Kidney (tissue), 14 donors: ENCODE data around the gene ADAM10. TPM values are rescaled to one million over a fixed set of nuclear protein-coding genes. Genes with fewer than 3 reads are reported as not detected.

Source experiments
- DNase-seq, 5 donors: peaks; one replicate each; pipeline ENCODE4 v3.0.0-alpha.2; 2013 to 2020
- FAIRE-seq: peaks from 2 replicates; lab custom pipeline; 2012; peaks lifted over from hg19 to GRCh38; lab: Jason Lieb, UNC
- H3K27ac ChIP-seq, 2 donors: one replicate each; pipeline ENCODE4 v1.7.0; 2013; ENCODE audit warnings: low read depth in 2 of 2, low read length in 2 of 2, inconsistent platforms in 1 of 2
- H3K27me3 ChIP-seq: one replicate; pipeline ENCODE4 v1.7.1; 2013; ENCODE audit warnings: low read length, inconsistent platforms; ENCODE audit not compliant: control insufficient read depth, insufficient read depth
- H3K36me3 ChIP-seq, 3 donors: one replicate each; pipeline versions ENCODE4 v1.7.0 to v1.7.1; 2013; ENCODE audit warnings: low read length in 3 of 3, control low read depth in 1 of 3, inconsistent platforms in 1 of 3; ENCODE audit not compliant: insufficient read depth in 3 of 3, control insufficient read depth in 2 of 3
- H3K4me1 ChIP-seq, 3 donors: one replicate each; pipeline versions ENCODE4 v1.7.0 to v1.7.1; 2013; ENCODE audit warnings: low read length in 3 of 3, inconsistent platforms in 1 of 3, low read depth in 1 of 3; ENCODE audit not compliant: control insufficient read depth in 2 of 3, insufficient read depth in 2 of 3
- H3K4me3 ChIP-seq, 3 donors: one replicate each; pipeline versions ENCODE4 v1.7.0 to v1.8.1; 2013; ENCODE audit warnings: low read length in 3 of 3, control low read depth in 1 of 3, inconsistent platforms in 1 of 3
- H3K9ac ChIP-seq, 3 donors: one replicate each; pipeline versions ENCODE4 v1.7.0 to v1.7.1; 2013; ENCODE audit warnings: low read length in 3 of 3, control low read depth in 1 of 3, inconsistent platforms in 1 of 3
- H3K9me3 ChIP-seq, 3 donors: one replicate each; pipeline versions ENCODE4 v1.7.0 to v1.7.1; 2013; ENCODE audit warnings: low read length in 3 of 3, control low read depth in 1 of 3, inconsistent platforms in 1 of 3; ENCODE audit not compliant: control insufficient read depth in 2 of 3, insufficient read depth in 1 of 3
- CTCF ChIP-seq: IDR thresholded peaks from 3 replicates; pipeline ENCODE4 v1.5.1; 2012; ENCODE audit warnings: mild to moderate bottlenecking, moderate library complexity, borderline replicate concordance; ENCODE audit not compliant: insufficient read depth; ENCODE audit errors: extremely low read depth
- intact Hi-C: fragments of 100-400 bp; cut with DNase I; formaldehyde crosslinking; loops from one replicate; pipeline ENCODE4 v1.11.1; 2022
- polyA plus RNA-seq: library from polyadenylated mRNA; stranded (reverse); fragments of 350-450 nt; fragmentation: Illumina TruSeq; extraction: RNeasy Lipid Tissue Mini Kit (QIAGEN cat#74804); gene quantifications from one replicate; pipeline ENCODE4 v1.2.3, GENCODE V29; 2014; ENCODE audit warnings: low read depth, low replicate concordance; ENCODE audit not compliant: insufficient read depth
- total RNA-seq: library from RNA; stranded (reverse); fragmentation: NEBNext Ultra II Directional; extraction: Animal tissue kit (Norgen Biotek cat#: 25700); gene quantifications from one replicate; pipeline ENCODE4 v1.2.1, GENCODE V29; 2021
- donor health status: control.
- donor health status: control.
- donor health status: control.
- donor health status: control.
- donor health status: control.
- donor health status: DM: yes; HTN: yes; CAD: no.
- donor health status: Normal renal cell carcinoma (clear cell type).

ADAM10 gene
- total and polyA plus RNA-seq, 2 donors from 2014 or later = 19.5 to 235 TPM

- TF ChIP-seq CTCF = no peak
- Histone ChIP-seq H3K9ac (no peak overlapping the region), H3K4me1 (peaks cover 0 to 4% (median 0%) of the 10 kb centered on the region in 3 donors), H3K9me3 (no peaks in the 10 kb centered on the region), H3K4me3 (no peak overlapping the region), H3K36me3 (no peaks in the 10 kb centered on the region), H3K27ac (no peak overlapping the region), H3K27me3 (no peaks in the 10 kb centered on the region)
- FAIRE-seq (no peak), DNase-seq (no peak)
- intact Hi-C loops = no loop called here
Measured at GRCh38 chr15:58584789-58585461, 164.6 kb downstream of the ADAM10 start.

GRCh38 chr15:58583171-58583908 is 166.2 kb downstream of the ADAM10 start:
- intact Hi-C loops = no loop called here

GRCh38 chr15:58582160-58582559 is 167.3 kb downstream of the ADAM10 start:
- no peak for FAIRE-seq
- TF ChIP-seq CTCF = no peak
- no peaks in the 10 kb centered on the region for H3K36me3 ChIP-seq
- H3K27me3 ChIP-seq = no peaks in the 10 kb centered on the region
- no peaks in the 10 kb centered on the region for H3K9me3 ChIP-seq
- H3K9ac ChIP-seq = no peak overlapping the region
- intact Hi-C loops = no loop called here
- peaks cover 0 to 4% (median 0%) of the 10 kb centered on the region in 3 donors for H3K4me1 ChIP-seq
- no peak overlapping the region for H3K4me3 ChIP-seq
- DNase-seq = no peak
- H3K27ac ChIP-seq = no peak overlapping the region

More at GRCh38 chr15:58583171-58583908, 166.2 kb downstream of the ADAM10 start:
- Histone ChIP-seq H3K36me3 (no peaks in the 10 kb centered on the region), H3K4me1 (peaks cover 0 to 4% (median 0%) of the 10 kb centered on the region in 3 donors), H3K9me3 (no peaks in the 10 kb centered on the region), H3K27ac (no peak overlapping the region), H3K27me3 (no peaks in the 10 kb centered on the region), H3K4me3 (no peak overlapping the region), H3K9ac (no peak overlapping the region)
- DNase-seq = no peak
- peak; percentile 37 for FAIRE-seq
- TF ChIP-seq CTCF = no peak
